Endodermal cell (in vitro differentiated cells): ENCODE results near the gene SREBF2. TPM values are rescaled to one million over a fixed set of nuclear protein-coding genes. Genes with fewer than 3 reads are reported as not detected.

ENCODE experiments used
- DNase-seq: peaks from one replicate; pipeline ENCODE4 v3.0.0-alpha.2; 2017
- H3K27ac ChIP-seq: 2 replicates; pipeline ENCODE4 v1.5.1; 2013; ENCODE audit warnings: mild to moderate bottlenecking, low read depth, low read length, moderate library complexity
- H3K27me3 ChIP-seq: 2 replicates; pipeline ENCODE4 v1.6.1; 2013; ENCODE audit warnings: mild to moderate bottlenecking, low read length, moderate library complexity; ENCODE audit not compliant: insufficient read depth, control insufficient read depth, poor library complexity, severe bottlenecking
- H3K36me3 ChIP-seq: 2 replicates; pipeline ENCODE4 v1.7.0; 2013; ENCODE audit warnings: mild to moderate bottlenecking, low read length, moderate library complexity; ENCODE audit not compliant: control insufficient read depth, insufficient read depth
- H3K4me1 ChIP-seq: one replicate; pipeline ENCODE4 v1.7.0; 2013; ENCODE audit warnings: low read length; ENCODE audit not compliant: control insufficient read depth, insufficient read depth
- H3K4me3 ChIP-seq: 2 replicates; pipeline ENCODE4 v1.5.1; 2013; ENCODE audit warnings: mild to moderate bottlenecking, low read length, moderate library complexity
- H3K9ac ChIP-seq: 2 replicates; pipeline ENCODE4 v1.6.1; 2013; ENCODE audit warnings: mild to moderate bottlenecking, low read length, moderate library complexity; ENCODE audit not compliant: poor library complexity, severe bottlenecking; ENCODE audit errors: extremely low read depth
- H3K9me3 ChIP-seq: 2 replicates; pipeline ENCODE4 v1.6.1; 2013; ENCODE audit warnings: mild to moderate bottlenecking, low read length, moderate library complexity; ENCODE audit not compliant: control insufficient read depth
- H3K27ac Mint-ChIP-seq: 2 replicates; pipeline ENCODE4 v1.8.0; 2020; ENCODE audit warnings: mixed read lengths
- H3K27me3 Mint-ChIP-seq: 2 replicates; pipeline ENCODE4 v1.8.0; 2021; ENCODE audit warnings: mild to moderate bottlenecking, mixed read lengths; ENCODE audit not compliant: insufficient read depth
- H3K36me3 Mint-ChIP-seq: 2 replicates; pipeline ENCODE4 v1.8.0; 2020; ENCODE audit warnings: low read depth, mixed read lengths
- H3K4me1 Mint-ChIP-seq: 2 replicates; pipeline ENCODE4 v1.8.0; 2020; ENCODE audit warnings: mixed read lengths
- H3K4me3 Mint-ChIP-seq: 2 replicates; pipeline ENCODE4 v1.8.0; 2020; ENCODE audit warnings: mild to moderate bottlenecking, moderate library complexity, mixed read lengths
- H3K9me3 Mint-ChIP-seq: 2 replicates; pipeline ENCODE4 v1.8.0; 2020; ENCODE audit warnings: mild to moderate bottlenecking, mixed read lengths
- CTCF ChIP-seq: fragments of 200-600 bp; sonication (generic); conservative IDR thresholded peaks from 2 replicates; pipeline ENCODE4 v1.5.0; 2021; ENCODE audit warnings: antibody characterized with exemption, mild to moderate bottlenecking
- WGBS, 2 experiments: methylation state at CpG; one replicate each; pipeline versions ENCODE4 v1.1.5 to v1.1.7; 2013; ENCODE audit warnings: missing lambda C conversion rate in 2 of 2, mixed read lengths in 1 of 2; ENCODE audit not compliant: insufficient coverage in 1 of 2, insufficient read length in 1 of 2; 5-methylcytosine and 5-hydroxymethylcytosine counted together
- total RNA-seq, 2 donors: library from RNA; stranded (reverse); fragmentation: NEBNext Ultra II Directional in 1 of 2; extraction: Animal tissue kit (Norgen Biotek cat#: 25700) in 1 of 2; gene quantifications; 2 replicates in 1 of 2; 3 replicates in 1 of 2; pipeline ENCODE4 v1.2.1, GENCODE V29; 2021

SREBF2 gene
- total RNA-seq, 2 donors from 2014 or later = 125 to 135 TPM

- H3K36me3 ChIP-seq = no peaks in the 10 kb centered on the region
- H3K27me3 ChIP-seq = peaks cover 5% of the 10 kb centered on the region
- WGBS, 2 experiments = 90 to 94% methylated on average over 7 to 10 of the region's 10 CpGs
- Mint-ChIP-seq H3K27me3 (peaks cover 21% of the 10 kb centered on the region), H3K27ac (no peak overlapping the region), H3K9me3 (no peaks in the 10 kb centered on the region), H3K4me1 (no peaks in the 10 kb centered on the region), H3K36me3 (no peaks in the 10 kb centered on the region), H3K4me3 (no peak overlapping the region)
- no peak overlapping the region for H3K9ac ChIP-seq
- peak; percentile 57 for DNase-seq
- H3K27ac ChIP-seq = no peak overlapping the region
- H3K4me1 ChIP-seq = no peaks in the 10 kb centered on the region
- no peak overlapping the region for H3K4me3 ChIP-seq
- H3K9me3 ChIP-seq = no peaks in the 10 kb centered on the region
- no peak for TF ChIP-seq CTCF
These were observed 98.9 kb downstream of the SREBF2 start for GRCh38 chr22:41931701-41932269.

GRCh38 chr22:41932353-41932752 is 99.4 kb downstream of the SREBF2 start:
- Histone ChIP-seq H3K9ac (no peak overlapping the region), H3K9me3 (no peaks in the 10 kb centered on the region), H3K4me1 (no peaks in the 10 kb centered on the region), H3K4me3 (no peak overlapping the region), H3K36me3 (no peaks in the 10 kb centered on the region), H3K27me3 (no peaks in the 10 kb centered on the region), H3K27ac (no peak overlapping the region)
- WGBS, 2 experiments = 95 to 98% methylated on average over 11 to 12 of the region's 12 CpGs
- Mint-ChIP-seq H3K4me1 (no peaks in the 10 kb centered on the region), H3K27me3 (peaks cover 15% of the 10 kb centered on the region), H3K9me3 (no peaks in the 10 kb centered on the region), H3K36me3 (peaks cover 5% of the 10 kb centered on the region), H3K4me3 (no peak overlapping the region), H3K27ac (no peak overlapping the region)
- no peak for TF ChIP-seq CTCF
- DNase-seq = peak; percentile 42

- H3K9me3 ChIP-seq = no peaks in the 10 kb centered on the region
- no peak for DNase-seq
- H3K9ac ChIP-seq = no peak overlapping the region
- TF ChIP-seq CTCF = no peak
- no peaks in the 10 kb centered on the region for H3K4me1 Mint-ChIP-seq
- H3K27me3 Mint-ChIP-seq = peaks cover 4% of the 10 kb centered on the region
- H3K36me3 ChIP-seq = peaks cover under 1% of the 10 kb centered on the region
- H3K36me3 Mint-ChIP-seq = peaks cover 10% of the 10 kb centered on the region
- no peaks in the 10 kb centered on the region for H3K27me3 ChIP-seq
- H3K9me3 Mint-ChIP-seq = no peaks in the 10 kb centered on the region
- no peaks in the 10 kb centered on the region for H3K4me1 ChIP-seq
- no peak overlapping the region for H3K27ac Mint-ChIP-seq
- peak overlapping the region; percentile 11 for H3K27ac ChIP-seq
- no peak overlapping the region for H3K4me3 ChIP-seq
- no peak overlapping the region for H3K4me3 Mint-ChIP-seq
- 93 to 97% methylated on average over 7 to 16 of the region's 16 CpGs for WGBS, 2 experiments
These were observed 100.7 kb downstream of the SREBF2 start for GRCh38 chr22:41933411-41934177.
